IPS DF 19.7 (cell line): Measurements from ENCODE around the gene VPREB3.

Source experiments
- DNase-seq: peaks from one replicate; pipeline ENCODE4 v3.0.0-alpha.2; 2013; ENCODE audit warnings: low read depth, low spot score

The VPREB3 gene

DNA sequence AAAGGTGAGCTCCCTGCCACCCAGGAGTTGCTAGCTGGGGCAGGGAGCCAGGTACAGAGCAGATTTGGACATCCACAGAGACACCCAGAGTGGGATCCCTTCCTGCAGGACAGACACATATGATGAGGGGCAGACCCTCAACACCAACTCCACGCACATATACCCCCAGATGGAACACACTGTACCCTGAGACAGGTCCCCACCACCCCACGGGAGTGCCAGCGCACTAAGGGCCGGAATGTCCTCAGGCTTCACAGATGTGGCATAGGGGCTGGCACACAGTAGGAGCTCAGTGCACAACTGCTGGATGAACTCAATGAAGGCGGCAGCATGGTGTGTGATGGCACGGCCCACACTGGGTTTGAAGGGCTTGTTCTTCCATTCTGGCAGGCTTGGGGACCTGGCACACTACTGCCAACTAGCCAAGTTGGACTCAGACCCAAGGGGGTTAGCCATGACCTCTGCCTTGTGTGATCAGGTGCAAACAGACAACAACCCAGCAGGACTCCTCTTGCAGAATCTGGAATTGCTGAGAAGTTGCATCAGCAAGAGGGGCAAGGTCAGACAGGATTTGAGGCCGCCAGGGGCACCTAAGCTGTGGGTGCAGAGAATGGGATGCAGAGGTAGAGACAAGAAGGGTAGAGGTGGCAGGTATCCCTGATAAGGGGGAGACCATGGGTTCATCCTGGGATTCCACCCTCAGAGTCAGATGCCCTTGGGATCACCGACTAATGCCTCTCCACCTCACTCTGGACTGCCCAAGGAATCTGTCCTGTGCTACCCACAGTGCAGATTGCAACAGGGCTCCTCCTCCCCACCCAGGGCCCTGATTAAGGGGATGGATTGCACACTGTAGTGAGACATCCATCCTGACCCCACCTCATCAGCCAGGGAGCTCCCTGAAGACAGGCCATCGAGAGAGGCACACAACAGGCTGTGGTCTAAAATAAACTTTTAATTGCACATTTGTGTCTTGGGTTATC, 11.0 kb upstream of the VPREB3 start:
- no peak for DNase-seq

DNA sequence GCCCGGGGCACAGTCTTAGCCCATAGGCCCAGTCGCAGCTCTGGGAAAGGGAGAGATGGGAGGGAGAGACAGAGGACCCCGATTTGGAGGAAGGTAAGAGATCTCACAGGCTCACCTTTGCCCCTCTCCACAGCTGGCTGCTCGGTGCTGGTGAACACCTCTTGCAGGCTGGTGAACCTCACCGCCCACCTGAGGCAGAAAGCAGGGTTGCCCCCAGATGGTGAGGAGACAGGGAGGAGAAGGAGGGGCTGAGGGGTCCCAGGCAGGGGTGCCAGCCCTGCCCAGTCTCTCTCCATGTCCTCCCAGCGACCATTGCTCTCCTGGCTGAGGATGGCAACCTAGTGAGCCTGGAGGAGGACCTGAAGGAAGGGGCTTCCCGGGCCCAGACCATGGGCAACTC, 9.7 kb upstream of the VPREB3 start:
- DNase-seq: no peak

GRCh38 chr22:23763579-23763945, 9.3 kb upstream of the VPREB3 start:
- DNase-seq: no peak

DNA sequence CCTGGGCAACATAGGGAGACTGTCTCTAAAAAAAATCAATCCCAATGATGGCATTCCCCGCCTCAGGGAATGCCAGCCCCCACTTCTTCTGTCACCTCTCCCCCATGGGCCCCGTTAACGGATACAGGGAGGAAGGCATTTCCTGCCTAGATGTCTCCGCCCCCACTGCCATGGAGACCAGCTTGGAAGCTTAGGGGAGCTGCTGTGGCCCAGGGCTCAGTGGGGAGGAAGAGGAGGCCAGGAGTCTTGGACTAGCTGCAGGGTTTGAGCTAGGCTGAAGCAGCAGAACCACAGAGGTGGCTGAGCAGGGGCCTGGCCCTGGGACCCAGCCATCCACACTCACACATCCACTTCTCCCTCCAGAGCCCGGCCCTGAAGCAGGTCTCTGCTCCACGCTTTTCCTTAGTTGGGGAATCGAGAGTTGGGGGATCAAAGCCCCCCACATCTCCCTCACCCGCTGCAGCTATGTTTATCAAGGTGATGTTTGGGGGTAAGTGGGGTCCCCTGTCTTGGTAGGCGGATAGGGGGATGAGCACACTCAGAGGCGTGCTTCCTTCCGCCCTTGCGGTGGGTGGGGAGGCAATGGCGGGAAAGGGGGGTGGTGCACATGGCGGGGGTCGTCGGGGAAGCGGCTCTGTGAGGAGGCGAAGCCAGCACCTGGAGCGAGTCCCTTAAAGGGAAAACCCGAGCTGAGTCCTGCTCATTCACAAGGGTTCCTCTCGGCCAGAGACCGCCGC, 8.8 kb upstream of the VPREB3 start, which contains the start of gene C22orf15:
TSS of gene C22orf15 (plus strand) at position 149 of the 737 bp plus-strand sequence. CDS start at position 466, 317 bp downstream.
- no peak for DNase-seq

DNA sequence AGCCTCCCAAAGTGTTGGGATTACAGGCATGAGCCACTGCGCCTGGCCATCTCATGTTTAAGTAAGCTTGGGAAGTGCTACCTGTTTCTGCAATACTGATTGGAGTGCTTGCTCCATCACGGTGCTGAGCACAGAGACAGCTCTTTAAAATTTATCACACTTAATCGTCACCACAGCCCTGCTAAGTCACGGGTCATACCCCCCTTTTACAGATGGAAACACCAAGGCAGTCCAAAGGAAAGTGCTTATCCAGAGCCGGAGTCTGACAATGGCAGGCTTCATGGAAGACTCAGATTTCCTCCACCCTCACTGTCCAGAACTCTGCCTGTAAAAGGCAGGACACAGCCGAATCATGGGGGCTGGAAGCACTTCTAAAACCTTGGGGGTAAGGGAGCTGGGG, 5.8 kb upstream of the VPREB3 start:
- DNase-seq: no peak

GRCh38 chr22:23759566-23759965, 5.3 kb upstream of the VPREB3 start:
- no peak for DNase-seq

- DNase-seq: no peak
Observed at GRCh38 chr22:23756891-23757290, 2.7 kb upstream of the VPREB3 start.

- no peak for DNase-seq
Observed at GRCh38 chr22:23755711-23756110, 1.5 kb upstream of the VPREB3 start.

GRCh38 chr22:23754980-23755636, 883 bp upstream of the VPREB3 start:
- DNase-seq: no peak

GRCh38 chr22:23753385-23753784, 840 bp downstream of the VPREB3 start:
- DNase-seq: no peak

DNA sequence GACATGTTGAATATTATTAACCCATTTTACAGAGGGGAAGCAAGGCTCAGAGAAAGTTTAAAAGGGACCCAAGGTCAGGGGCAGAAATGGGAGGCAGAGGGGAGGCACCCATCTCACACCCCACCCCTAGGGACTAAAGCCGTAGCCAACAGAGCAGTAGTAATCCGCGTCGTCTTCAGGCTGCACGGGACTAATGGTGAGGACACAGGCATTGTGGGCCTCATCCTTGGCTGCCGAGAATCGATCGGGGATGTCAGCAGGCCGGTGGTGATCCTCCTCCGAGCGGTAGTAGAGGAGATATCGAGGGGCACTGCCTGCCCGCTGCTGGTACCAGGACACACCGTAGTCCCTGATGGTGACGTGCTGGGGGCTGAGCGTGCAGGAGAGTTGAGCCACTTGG, 1.5 kb downstream of the VPREB3 start:
- DNase-seq: no peak

- no peak for DNase-seq
Observed at GRCh38 chr22:23752090-23752691, 2.0 kb downstream of the VPREB3 start.

DNA sequence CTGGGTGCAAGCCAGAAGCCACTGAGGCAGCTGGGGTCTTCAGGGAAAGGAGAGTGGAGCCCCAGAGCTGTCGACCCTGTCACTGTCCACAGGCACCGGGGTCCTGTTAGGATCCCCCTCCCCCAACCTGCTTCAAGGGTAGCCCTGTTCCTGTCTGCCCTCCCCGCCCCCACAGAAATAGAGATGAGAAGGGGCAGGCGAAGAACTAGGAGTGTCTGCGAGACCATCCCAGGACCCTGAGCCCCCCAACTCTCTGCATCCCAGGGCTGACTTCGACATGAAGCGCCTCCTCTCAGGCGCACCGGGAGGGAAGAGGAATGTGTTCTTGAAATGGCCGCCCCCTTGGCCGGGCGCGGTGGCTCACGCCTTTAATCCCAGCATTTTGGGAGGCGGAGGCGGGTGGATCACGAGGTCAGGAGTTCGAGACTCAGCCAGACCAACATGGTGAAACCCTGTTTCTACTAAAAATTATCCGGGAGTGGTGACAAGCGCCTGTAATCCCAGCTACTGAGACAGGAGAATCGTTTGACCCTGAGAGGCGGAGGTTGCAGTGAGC, 2.7 kb downstream of the VPREB3 start:
- DNase-seq: no peak

DNA sequence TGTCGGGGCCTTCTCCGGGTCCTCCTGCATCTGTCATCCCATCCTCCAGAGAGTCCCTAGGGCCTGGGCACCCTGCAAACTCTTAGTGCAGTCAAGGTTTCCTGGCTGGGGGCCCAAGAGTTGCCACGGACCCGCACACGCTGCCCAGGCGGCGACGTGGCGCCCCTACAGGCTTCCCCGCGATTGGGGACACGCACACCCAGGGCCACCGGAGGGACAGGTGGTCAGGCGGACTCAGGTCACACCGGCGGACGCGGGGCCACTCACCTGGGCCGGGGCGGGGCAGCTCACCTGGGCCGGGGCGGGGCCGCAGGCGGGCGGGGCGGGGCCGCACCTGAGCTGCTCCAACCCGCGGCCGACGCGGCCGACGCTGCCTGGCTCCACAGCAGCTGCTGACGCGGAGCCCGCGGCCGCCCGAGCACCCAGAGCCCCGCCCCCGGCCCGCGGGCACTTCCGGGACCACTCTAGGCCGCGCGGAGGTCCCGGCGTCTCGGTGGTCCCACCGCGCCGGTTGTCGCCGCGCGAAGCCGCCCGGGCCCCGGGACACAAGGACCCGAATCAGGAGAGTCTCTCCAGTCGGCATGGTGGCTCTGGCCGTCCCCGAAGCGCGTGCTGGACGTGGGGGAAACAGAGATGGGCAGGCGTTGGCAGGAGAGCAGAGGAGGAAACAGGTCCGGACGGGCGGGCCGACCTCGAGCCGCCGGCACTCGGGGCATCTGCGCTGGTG, 3.3 kb downstream of the VPREB3 start, which contains the start of gene ZNF70:
TSS of gene ZNF70 (minus strand) at position 399 of the 727 bp plus-strand sequence. CDS start 5,972 bp downstream, outside the sequence.
- DNase-seq: no peak

- no peak for DNase-seq
Observed at GRCh38 chr22:23750367-23750713, 3.9 kb downstream of the VPREB3 start.

DNA sequence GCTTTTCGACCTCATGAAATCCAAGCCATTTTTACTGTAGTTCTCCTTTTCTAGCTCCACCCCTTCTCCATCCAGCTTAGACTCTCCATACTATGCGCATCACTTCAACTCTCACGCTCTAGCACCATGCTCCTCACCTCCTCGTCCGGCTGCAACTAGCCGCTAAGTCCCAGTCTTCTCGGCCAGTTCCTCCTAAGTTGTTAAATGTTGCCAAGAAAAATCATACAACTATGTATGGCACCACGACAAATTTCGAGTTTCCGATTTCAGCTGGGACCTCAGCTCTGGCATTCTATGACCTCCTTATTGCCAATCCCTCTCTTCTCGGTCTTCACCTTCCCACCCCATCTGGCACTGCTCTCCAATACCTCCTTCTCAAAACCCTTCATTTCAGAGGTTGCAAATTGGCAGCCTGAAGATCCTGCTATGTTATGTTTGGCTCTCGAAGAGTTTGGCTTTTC, 4.4 kb downstream of the VPREB3 start:
- DNase-seq: no peak

DNA sequence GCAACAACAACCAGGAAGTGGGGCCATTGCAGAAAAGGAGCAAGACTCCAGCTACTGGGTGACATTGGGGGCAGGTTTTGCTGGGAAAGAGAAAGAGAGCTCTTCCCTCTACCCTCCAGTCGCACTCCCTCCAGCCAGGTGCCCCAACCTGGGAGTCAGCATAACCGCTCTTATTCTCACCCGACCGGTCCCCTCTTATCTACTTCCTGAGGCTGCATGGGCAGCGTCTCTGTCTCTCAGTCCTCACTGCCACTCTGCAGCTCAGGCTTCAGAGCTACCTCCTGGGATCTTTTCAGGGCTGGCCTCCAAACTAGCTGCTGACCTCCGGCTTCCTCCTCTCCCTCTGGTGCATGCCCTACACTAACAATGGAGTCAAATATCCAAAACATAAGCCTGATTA, 8.4 kb downstream of the VPREB3 start:
- DNase-seq: no peak

GRCh38 chr22:23744485-23744884, 9.7 kb downstream of the VPREB3 start:
- no peak for DNase-seq

- DNase-seq: no peak
Observed at GRCh38 chr22:23744001-23744400, 10.2 kb downstream of the VPREB3 start.

- no peak for DNase-seq
Observed at GRCh38 chr22:23743303-23743705, 10.9 kb downstream of the VPREB3 start.
